GM12892 (cell line): Measurements from ENCODE around the gene PSMC4.

ENCODE experiments used
- POLR2AphosphoS5 ChIP-seq: IDR thresholded peaks from 2 replicates; pipeline ENCODE4 v1.6.1; 2011; ENCODE audit warnings: low read depth, low read length, control low read depth
- TAF1 ChIP-seq: IDR thresholded peaks from 2 replicates; pipeline ENCODE4 v1.6.1; 2011; ENCODE audit warnings: low read depth, mild to moderate bottlenecking, control low read depth, low read length, borderline replicate concordance

DNA sequence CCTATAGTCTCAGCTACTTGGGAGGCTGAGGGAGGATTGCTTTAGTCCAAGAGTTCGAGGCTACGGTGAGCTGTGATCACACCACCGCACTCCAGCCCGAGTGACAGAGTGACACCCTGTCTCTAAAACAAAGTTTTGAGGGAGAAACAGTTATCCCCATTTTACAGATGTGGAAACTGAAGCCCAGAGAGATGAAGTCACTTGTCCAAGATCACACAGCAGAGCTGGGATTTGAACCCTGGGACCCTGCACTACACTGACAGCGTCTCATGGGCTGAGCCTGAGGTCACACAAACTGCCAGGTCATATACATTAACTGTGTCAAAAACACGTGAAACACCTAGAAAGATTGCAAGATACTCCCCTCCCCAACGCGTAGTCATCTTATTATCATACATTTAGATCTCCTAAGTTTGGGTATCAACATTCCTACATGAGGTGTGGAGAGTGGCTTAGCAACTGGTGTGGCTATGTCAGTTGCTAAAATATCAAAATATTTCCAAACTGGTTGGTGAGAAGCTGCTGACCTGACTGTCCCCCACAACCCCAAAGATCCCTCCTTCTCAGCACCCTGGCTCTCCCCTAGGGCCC lies 44.7 kb upstream of the PSMC4 start:
- TF ChIP-seq POLR2AphosphoS5 (no peak), TAF1 (no peak)
